ENCODE results near the gene IGF2. TPM values are rescaled to one million over a fixed set of nuclear protein-coding genes. Genes with fewer than 3 reads are reported as not detected.

IGF2 gene
- total RNA-seq, 2 experiments from 2014 or later = 0.70 to 0.76 TPM

GRCh38 chr11:2135648-2136201 lies 3.5 kb downstream of the IGF2 start:
- Mint-ChIP-seq H3K27me3 (peaks cover 52% of the 10 kb centered on the region), H3K4me1 (peaks cover 3% of the 10 kb centered on the region), H3K9me3 (peaks cover 5% of the 10 kb centered on the region), H3K36me3 (ENCODE audit: low read depth) (no peaks in the 10 kb centered on the region), H3K27ac (no peak overlapping the region), H3K4me3 (no peak overlapping the region)
- ChIA-PET POLR2A (no interaction called here), CTCF (no interaction called here)
- DNase-seq = no peak

DNA sequence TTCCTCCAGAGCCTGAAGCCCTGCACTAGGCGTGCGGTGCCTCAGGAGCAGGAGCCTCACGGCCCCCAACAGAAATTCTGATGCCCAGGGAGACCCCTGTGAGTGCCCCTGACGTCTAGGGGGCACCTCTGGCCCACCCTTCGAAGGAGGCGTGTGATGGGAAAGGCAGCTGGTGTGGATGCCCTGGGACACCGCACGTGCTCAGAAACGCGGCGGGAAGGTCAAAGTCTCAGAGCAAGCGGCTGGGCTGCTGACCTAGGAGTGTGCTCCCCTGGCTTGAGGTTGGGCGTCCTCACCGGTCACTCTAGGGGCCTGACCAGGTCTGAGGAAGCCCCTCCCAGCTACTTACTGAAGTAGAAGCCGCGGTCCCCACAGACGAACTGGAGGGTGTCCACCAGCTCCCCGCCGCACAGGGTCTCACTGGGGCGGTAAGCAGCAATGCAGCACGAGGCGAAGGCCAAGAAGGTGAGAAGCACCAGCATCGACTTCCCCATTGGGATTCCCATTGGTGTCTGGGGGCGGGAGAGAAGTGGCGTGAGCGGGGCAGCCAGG lies 4.1 kb downstream of the IGF2 start:
- H3K27ac Mint-ChIP-seq = no peak overlapping the region
- CTCF ChIA-PET = no interaction called here
- H3K9me3 Mint-ChIP-seq = peaks cover 5% of the 10 kb centered on the region
- H3K27me3 Mint-ChIP-seq = peaks cover 50% of the 10 kb centered on the region
- POLR2A ChIA-PET = no interaction called here
- no peaks in the 10 kb centered on the region for H3K36me3 Mint-ChIP-seq (ENCODE audit: low read depth)
- no peak for DNase-seq
- H3K4me3 Mint-ChIP-seq = no peak overlapping the region
- peaks cover 3% of the 10 kb centered on the region for H3K4me1 Mint-ChIP-seq

DNA sequence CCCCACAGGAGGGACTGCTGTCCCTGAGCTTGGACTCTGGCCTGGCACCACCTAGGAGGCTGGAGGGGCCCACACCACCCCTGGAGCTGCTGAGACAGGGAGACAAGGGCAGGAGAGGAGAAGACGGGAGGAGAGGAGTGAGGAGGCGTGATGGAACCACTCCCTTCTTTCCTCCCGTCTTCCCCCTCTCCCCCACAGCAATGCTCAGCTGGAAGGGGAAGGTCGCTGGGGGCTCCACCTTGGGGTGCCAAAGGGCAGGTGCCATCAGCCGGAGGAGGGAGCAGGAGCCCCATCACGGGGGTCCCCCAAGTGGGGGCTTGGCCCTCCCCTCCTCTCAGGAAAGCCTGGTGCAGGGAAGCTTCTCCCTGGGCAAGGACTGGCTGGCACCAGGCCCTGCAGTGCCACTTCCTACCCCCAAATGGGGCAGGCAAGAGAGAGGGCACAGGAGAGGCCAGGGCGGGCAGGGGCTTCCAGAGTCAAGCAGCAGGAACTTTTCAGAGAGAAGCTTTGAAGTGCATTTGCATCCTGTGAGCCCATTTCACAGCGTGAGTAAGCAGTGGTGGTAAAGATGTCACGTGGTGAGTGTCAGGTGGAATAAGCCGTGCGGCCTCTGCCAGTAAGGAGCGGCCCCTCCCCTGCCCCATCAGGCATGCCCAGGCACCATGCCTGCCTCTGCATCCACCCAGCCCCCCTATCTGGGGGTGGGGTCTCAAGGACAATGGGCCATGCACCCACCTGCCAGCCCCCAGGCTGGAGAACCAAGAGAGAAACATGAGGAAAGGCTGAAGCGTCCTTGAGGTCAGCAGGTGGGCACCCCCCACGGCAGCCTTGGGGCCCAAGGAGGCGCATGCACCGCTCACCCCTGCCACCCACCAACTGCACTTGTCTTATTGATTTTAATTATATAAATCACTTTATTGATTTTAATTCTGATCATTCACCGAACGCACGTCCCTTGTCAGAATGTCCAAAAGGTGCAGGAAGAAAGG lies 4.9 kb downstream of the IGF2 start:
- DNase-seq = no peak
- H3K4me1 Mint-ChIP-seq = peaks cover 3% of the 10 kb centered on the region
- no peak overlapping the region for H3K27ac Mint-ChIP-seq
- ChIA-PET POLR2A (no interaction called here), CTCF (interaction anchor here (0.9 kb wide), 1 partner anchor 17 kb away, joined by 3 read pairs; no protein-coding TSS in a partner anchor)
- H3K9me3 Mint-ChIP-seq = peaks cover 5% of the 10 kb centered on the region
- no peaks in the 10 kb centered on the region for H3K36me3 Mint-ChIP-seq (ENCODE audit: low read depth)
- no peak overlapping the region for H3K4me3 Mint-ChIP-seq
- H3K27me3 Mint-ChIP-seq = peaks cover 48% of the 10 kb centered on the region

GRCh38 chr11:2133241-2134021 lies 5.8 kb downstream of the IGF2 start:
- peaks cover 2% of the 10 kb centered on the region for H3K4me1 Mint-ChIP-seq
- no peak overlapping the region for H3K4me3 Mint-ChIP-seq
- ChIA-PET POLR2A (no interaction called here), CTCF (interaction anchor here (0.9 kb wide), 1 partner anchor 18 kb away, joined by 3 read pairs; no protein-coding TSS in a partner anchor)
- DNase-seq = no peak
- peaks cover 5% of the 10 kb centered on the region for H3K9me3 Mint-ChIP-seq
- no peaks in the 10 kb centered on the region for H3K36me3 Mint-ChIP-seq (ENCODE audit: low read depth)
- H3K27me3 Mint-ChIP-seq = peaks cover 47% of the 10 kb centered on the region
- H3K27ac Mint-ChIP-seq = no peak overlapping the region

- POLR2A ChIA-PET = no interaction called here
- Mint-ChIP-seq H3K9me3 (peaks cover 5% of the 10 kb centered on the region), H3K4me1 (no peaks in the 10 kb centered on the region), H3K27me3 (peaks cover 45% of the 10 kb centered on the region), H3K27ac (no peak overlapping the region), H3K36me3 (ENCODE audit: low read depth) (no peaks in the 10 kb centered on the region), H3K4me3 (no peak overlapping the region)
- DNase-seq = no peak
- CTCF ChIA-PET = no interaction called here
Measured at GRCh38 chr11:2132874-2133240, 6.3 kb downstream of the IGF2 start.

DNA sequence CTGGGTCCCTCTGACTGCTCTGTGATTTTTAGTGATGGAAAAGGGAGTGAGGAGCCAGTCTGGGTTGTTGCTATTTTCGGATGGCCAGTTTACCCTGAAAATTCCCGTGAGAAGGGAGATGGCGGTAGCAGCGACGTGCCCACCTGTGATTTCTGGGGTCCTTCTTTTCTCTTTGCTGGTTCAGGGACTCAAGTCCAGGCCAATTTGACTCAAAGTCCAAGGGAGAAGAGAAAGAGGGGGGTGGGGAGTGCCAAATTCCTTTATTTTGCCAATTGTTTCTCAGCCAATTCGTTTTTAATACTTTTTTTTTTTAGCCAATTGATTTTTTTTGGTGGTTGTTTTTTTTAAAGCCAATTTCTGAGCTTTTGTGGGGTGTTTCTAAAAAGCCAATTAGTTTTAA lies 6.9 kb downstream of the IGF2 start:
- Mint-ChIP-seq H3K27me3 (peaks cover 40% of the 10 kb centered on the region), H3K27ac (no peak overlapping the region), H3K4me1 (no peaks in the 10 kb centered on the region), H3K4me3 (no peak overlapping the region), H3K36me3 (ENCODE audit: low read depth) (no peaks in the 10 kb centered on the region), H3K9me3 (peaks cover 5% of the 10 kb centered on the region)
- POLR2A ChIA-PET = no interaction called here
- DNase-seq = no peak
- CTCF ChIA-PET = no interaction called here

DNA sequence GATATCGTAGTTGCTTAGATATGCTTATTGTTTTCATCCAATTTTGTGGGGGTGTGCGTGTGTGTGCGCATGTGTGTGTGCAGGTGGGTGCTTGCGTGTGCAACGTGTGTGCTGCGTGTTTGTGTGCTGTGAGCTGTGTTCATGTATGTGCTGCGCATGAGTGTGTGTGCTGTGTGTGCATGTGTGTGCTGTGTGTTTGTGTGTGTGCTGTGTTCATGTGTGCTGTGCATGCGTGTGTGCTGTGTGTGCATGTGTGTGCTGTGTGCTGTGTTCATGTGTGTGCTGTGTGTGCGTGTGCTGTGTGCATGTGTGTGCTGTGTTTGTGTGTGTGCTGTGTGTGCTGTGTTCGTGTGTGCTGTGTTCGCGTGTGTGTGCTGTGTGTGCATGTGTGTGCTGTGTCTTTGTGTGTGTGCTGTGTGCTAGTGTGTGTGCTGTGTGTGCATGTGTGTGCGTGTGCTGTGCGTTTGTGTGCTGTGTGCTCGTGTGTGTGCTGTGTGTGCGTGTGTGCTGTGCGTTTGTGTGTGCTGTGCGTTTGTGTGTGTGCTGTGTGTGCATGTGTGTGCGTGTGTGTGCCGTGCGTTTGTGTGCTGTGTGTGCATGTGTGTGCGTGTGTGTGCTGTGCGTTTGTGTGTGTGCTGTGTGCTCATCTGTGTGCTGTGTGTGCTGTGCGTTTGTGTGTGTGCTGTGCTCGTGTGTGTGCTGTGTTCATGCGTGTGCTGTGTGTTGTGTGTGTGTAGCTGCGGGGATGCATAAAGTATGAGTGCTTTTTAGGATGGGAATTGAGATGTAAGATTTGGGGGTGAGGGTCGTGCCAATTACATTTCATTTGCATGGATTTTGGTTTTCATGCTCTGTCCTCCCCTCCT lies 7.6 kb downstream of the IGF2 start:
- Mint-ChIP-seq H3K27me3 (peaks cover 35% of the 10 kb centered on the region), H3K27ac (no peak overlapping the region), H3K36me3 (ENCODE audit: low read depth) (no peaks in the 10 kb centered on the region), H3K4me3 (no peak overlapping the region), H3K9me3 (peaks cover 5% of the 10 kb centered on the region), H3K4me1 (no peaks in the 10 kb centered on the region)
- DNase-seq = no peak
- CTCF ChIA-PET = no interaction called here
- POLR2A ChIA-PET = no interaction called here

- no peaks in the 10 kb centered on the region for H3K4me1 Mint-ChIP-seq
- no peak overlapping the region for H3K4me3 Mint-ChIP-seq
- DNase-seq = no peak
- ChIA-PET CTCF (no interaction called here), POLR2A (no interaction called here)
- no peak overlapping the region for H3K27ac Mint-ChIP-seq
- H3K36me3 Mint-ChIP-seq (ENCODE audit: low read depth) = no peaks in the 10 kb centered on the region
- peaks cover 5% of the 10 kb centered on the region for H3K9me3 Mint-ChIP-seq
- H3K27me3 Mint-ChIP-seq = peaks cover 28% of the 10 kb centered on the region
Measured at GRCh38 chr11:2130881-2131352, 8.3 kb downstream of the IGF2 start.

DNA sequence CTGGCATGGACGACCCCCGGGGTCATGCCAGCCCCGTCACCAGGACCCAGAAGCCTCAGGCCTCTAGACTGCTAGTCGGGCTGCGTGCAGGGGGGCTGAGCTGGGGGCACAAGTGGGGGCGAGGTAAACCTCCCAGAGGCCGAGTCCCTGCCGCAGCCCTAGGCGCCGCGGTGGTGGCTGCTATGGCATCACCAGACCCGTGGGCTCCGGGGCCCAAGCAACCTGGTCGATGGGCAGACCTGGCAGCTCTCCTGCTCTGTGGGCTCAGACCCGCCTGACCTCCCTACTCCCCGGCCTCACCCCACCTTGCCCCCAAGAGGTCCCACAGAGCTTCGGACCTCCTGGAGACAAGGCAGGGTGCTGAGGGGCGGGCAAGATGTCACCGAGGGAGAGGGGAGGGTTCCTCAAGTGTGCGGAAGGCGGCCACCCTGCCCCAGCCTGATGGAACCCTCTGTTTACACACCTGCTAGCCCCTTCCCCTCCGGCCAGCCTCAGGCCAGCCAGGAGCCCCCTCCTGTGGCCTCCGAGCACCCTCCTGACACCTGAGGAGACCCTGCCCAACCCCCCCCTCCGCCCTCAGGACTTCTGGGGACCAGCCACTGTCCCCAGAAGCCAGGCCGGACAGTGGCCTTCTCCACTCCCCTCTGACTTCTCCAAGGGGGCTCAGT lies 9.4 kb downstream of the IGF2 start:
- Mint-ChIP-seq H3K27ac (no peak overlapping the region), H3K4me3 (no peak overlapping the region), H3K4me1 (no peaks in the 10 kb centered on the region), H3K27me3 (peaks cover 22% of the 10 kb centered on the region), H3K9me3 (peaks cover 5% of the 10 kb centered on the region), H3K36me3 (ENCODE audit: low read depth) (no peaks in the 10 kb centered on the region)
- no peak for DNase-seq
- POLR2A ChIA-PET = no interaction called here
- CTCF ChIA-PET = no interaction called here

- H3K4me3 Mint-ChIP-seq = no peak overlapping the region
- peaks cover 23% of the 10 kb centered on the region for H3K27me3 Mint-ChIP-seq
- no peaks in the 10 kb centered on the region for H3K4me1 Mint-ChIP-seq
- CTCF ChIA-PET = no interaction called here
- POLR2A ChIA-PET = no interaction called here
- H3K9me3 Mint-ChIP-seq = peaks cover 5% of the 10 kb centered on the region
- H3K36me3 Mint-ChIP-seq (ENCODE audit: low read depth) = no peaks in the 10 kb centered on the region
- no peak for DNase-seq
- no peak overlapping the region for H3K27ac Mint-ChIP-seq
Measured at GRCh38 chr11:2129308-2129698, 9.9 kb downstream of the IGF2 start.

GRCh38 chr11:2128511-2129307 lies 10.5 kb downstream of the IGF2 start:
- Mint-ChIP-seq H3K9me3 (peaks cover 5% of the 10 kb centered on the region), H3K4me3 (no peak overlapping the region), H3K4me1 (no peaks in the 10 kb centered on the region), H3K36me3 (ENCODE audit: low read depth) (no peaks in the 10 kb centered on the region), H3K27me3 (peaks cover 20% of the 10 kb centered on the region), H3K27ac (no peak overlapping the region)
- ChIA-PET POLR2A (no interaction called here), CTCF (no interaction called here)
- DNase-seq = no peak
